Osteocyte (in vitro differentiated cells): ENCODE results near the gene ANXA4. TPM values are rescaled to one million over a fixed set of nuclear protein-coding genes. Genes with fewer than 3 reads are reported as not detected.
"Not testable (repeated sequence)": the region's sequence is repeated elsewhere in the genome, so short reads cannot be mapped to it uniquely, and the experiment has no call there.

Experiments
- DNase-seq: peaks from one replicate; pipeline ENCODE4 v3.0.0; 2021; ENCODE audit warnings: mixed read lengths; ENCODE audit not compliant: unreplicated experiment; ENCODE audit errors: extremely low spot score
- H3K27ac Mint-ChIP-seq: one replicate; pipeline ENCODE4 v1.8.0; 2021; ENCODE audit warnings: mild to moderate bottlenecking, mixed read lengths; ENCODE audit not compliant: unreplicated experiment
- H3K27me3 Mint-ChIP-seq: one replicate; pipeline ENCODE4 v1.8.0; 2021; ENCODE audit warnings: mixed read lengths; ENCODE audit not compliant: unreplicated experiment
- H3K36me3 Mint-ChIP-seq: one replicate; pipeline ENCODE4 v1.8.0; 2021; ENCODE audit warnings: mixed read lengths; ENCODE audit not compliant: unreplicated experiment
- H3K4me1 Mint-ChIP-seq: one replicate; pipeline ENCODE4 v1.8.0; 2021; ENCODE audit warnings: mixed read lengths; ENCODE audit not compliant: unreplicated experiment
- H3K4me3 Mint-ChIP-seq: one replicate; pipeline ENCODE4 v1.8.0; 2021; ENCODE audit warnings: mild to moderate bottlenecking, moderate library complexity, mixed read lengths; ENCODE audit not compliant: unreplicated experiment
- H3K9me3 Mint-ChIP-seq: one replicate; pipeline ENCODE4 v1.8.0; 2021; ENCODE audit warnings: mixed read lengths; ENCODE audit not compliant: unreplicated experiment
- total RNA-seq: library from RNA; stranded (reverse); gene quantifications from 2 replicates; pipeline ENCODE4 v1.2.1, GENCODE V29; 2021
- TF ChIP-seq, protein P1 (sequence below): fragments of 200-600 bp; sonication (generic); IDR thresholded peaks from 2 replicates; pipeline ENCODE4 v1.5.0; 2021; ENCODE audit warnings: antibody characterized with exemption, mild to moderate bottlenecking, moderate library complexity

The ANXA4 gene
- total RNA-seq, 1 donor from 2014 or later: 76.6 TPM

- H3K4me3 Mint-ChIP-seq: no peak overlapping the region
- DNase-seq: no peak
- H3K27ac Mint-ChIP-seq: peak overlapping the region; percentile 90
- no peaks in the 10 kb centered on the region for H3K27me3 Mint-ChIP-seq
- H3K9me3 Mint-ChIP-seq: no peaks in the 10 kb centered on the region
- no peaks in the 10 kb centered on the region for H3K36me3 Mint-ChIP-seq
- H3K4me1 Mint-ChIP-seq: peaks cover 64% of the 10 kb centered on the region
- TF ChIP-seq, protein P1, sequence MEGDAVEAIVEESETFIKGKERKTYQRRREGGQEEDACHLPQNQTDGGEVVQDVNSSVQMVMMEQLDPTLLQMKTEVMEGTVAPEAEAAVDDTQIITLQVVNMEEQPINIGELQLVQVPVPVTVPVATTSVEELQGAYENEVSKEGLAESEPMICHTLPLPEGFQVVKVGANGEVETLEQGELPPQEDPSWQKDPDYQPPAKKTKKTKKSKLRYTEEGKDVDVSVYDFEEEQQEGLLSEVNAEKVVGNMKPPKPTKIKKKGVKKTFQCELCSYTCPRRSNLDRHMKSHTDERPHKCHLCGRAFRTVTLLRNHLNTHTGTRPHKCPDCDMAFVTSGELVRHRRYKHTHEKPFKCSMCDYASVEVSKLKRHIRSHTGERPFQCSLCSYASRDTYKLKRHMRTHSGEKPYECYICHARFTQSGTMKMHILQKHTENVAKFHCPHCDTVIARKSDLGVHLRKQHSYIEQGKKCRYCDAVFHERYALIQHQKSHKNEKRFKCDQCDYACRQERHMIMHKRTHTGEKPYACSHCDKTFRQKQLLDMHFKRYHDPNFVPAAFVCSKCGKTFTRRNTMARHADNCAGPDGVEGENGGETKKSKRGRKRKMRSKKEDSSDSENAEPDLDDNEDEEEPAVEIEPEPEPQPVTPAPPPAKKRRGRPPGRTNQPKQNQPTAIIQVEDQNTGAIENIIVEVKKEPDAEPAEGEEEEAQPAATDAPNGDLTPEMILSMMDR: no peak
Observed at GRCh38 chr2:69770747-69771146, 28.8 kb downstream of the ANXA4 start.

GRCh38 chr2:69771461-69771860 is 29.5 kb downstream of the ANXA4 start:
- no peaks in the 10 kb centered on the region for H3K36me3 Mint-ChIP-seq
- H3K27me3 Mint-ChIP-seq: no peaks in the 10 kb centered on the region
- TF ChIP-seq, protein P1: no peak
- H3K27ac Mint-ChIP-seq: peak overlapping the region; percentile 35
- H3K9me3 Mint-ChIP-seq: no peaks in the 10 kb centered on the region
- DNase-seq: no peak
- H3K4me1 Mint-ChIP-seq: peaks cover 59% of the 10 kb centered on the region
- H3K4me3 Mint-ChIP-seq: no peak overlapping the region

DNA sequence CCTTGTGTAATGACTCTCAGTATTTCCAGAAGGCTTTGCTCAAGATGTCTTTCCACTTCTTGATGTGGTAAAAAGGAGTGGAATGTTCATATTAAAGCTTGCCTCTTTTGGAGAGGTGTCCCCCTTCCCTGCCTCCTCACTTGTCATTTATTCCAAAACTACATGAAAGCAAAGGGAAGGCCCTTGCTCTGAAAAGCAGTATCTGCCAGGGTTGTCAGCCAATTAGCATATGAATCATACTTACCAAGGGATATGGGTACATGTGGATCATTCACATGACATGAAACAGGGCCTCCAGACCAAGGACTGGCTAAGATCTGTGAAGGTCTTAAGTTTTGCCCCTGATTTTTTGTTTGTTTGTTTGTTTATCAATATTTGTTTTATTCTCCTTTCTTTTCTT is 31.3 kb downstream of the ANXA4 start:
- TF ChIP-seq, protein P1: no peak
- H3K9me3 Mint-ChIP-seq: no peaks in the 10 kb centered on the region
- no peaks in the 10 kb centered on the region for H3K36me3 Mint-ChIP-seq
- no peak for DNase-seq
- H3K4me3 Mint-ChIP-seq: no peak overlapping the region
- H3K4me1 Mint-ChIP-seq: peaks cover 45% of the 10 kb centered on the region
- H3K27me3 Mint-ChIP-seq: no peaks in the 10 kb centered on the region
- peak overlapping the region; percentile 77 for H3K27ac Mint-ChIP-seq

DNA sequence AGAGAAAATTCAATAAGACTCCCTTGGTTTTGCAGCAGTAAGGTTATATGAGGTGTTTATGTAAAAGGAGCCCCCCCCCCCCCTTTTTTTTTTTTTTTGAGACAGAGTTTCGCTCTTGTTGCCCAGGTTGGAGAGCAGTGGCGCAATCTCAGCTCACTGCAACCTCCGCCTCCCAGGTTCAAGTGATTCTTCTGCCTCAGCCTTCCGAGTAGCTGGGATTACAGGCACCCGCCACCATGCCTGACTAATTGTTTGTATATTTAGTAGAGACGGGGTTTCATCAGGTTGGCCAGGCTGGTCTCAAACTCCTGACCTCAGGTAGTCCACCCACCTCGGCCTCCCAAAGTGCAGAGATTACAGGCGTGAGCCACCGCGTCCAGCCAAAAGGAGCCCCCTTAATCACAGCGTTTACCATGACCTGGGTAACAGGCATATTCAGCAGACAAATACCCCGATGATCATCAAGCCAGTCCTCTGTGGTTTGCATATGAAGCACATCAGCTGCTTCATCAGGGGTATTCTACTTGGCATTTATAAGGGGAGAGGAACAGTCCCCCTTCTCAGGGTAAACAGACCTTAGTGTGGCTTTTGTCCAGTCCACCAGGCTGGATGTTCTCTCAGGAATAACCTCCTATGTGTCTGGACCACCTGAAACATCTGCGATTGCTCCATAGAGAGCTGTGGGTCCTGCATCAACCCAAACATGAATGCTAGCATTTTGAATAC is 32.5 kb downstream of the ANXA4 start:
- not testable (repeated sequence) for H3K27me3 Mint-ChIP-seq, H3K9me3 Mint-ChIP-seq, H3K36me3 Mint-ChIP-seq, DNase-seq, H3K4me3 Mint-ChIP-seq, H3K27ac Mint-ChIP-seq
- peaks cover 40% of the 10 kb centered on the region for H3K4me1 Mint-ChIP-seq

DNA sequence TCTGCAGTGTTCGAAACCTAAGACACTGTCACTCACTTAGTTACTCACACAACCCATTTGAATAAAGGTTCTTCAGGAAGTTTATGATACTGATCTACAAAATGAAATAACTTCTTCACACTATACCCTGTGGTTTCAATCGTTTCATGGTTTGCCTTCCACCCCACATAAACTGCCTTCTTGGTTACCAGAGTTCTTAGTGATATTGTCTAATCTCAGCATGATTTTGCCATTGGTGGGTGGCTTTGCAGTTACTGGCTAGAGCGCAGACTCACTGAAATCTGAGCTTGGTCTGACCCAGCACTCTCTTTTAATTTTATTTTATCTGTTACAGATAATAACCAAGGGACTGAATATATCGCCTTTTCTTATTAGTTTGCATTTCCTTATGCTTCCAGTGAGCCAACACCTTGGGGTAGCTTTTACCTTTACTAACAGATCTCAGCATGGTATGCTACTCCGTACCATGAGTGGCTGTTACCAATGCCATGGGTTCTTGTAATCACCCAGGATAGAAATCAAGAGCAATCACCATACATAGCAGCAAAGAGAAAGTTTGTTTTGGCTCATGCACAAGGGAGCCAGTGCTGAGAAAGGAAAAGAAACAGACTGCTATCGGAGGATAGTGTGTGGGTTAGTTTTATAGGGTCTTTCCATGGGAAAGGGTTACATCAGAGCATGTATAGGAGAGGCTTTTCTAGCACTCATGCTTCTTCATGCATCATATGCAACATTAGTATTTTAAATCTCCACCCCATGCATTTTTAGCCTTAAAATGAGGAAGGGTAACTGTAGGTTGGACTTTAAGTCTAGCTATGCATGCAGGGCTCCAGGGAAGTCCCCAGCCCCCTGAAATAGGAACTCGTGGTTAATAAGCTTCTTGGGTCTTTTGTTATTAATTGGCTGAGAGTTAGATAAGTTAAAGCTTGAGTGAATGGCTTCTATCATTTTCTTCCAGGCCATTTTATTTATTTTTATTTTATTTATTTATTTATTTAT is 33.3 kb downstream of the ANXA4 start:
- Mint-ChIP-seq H3K27me3 (no peaks in the 10 kb centered on the region), H3K27ac (peak overlapping the region; percentile 32), H3K4me1 (peaks cover 36% of the 10 kb centered on the region), H3K4me3 (no peak overlapping the region), H3K36me3 (no peaks in the 10 kb centered on the region), H3K9me3 (no peaks in the 10 kb centered on the region)
- TF ChIP-seq, protein P1: no peak
- no peak for DNase-seq
